Activated naive CD4-positive, alpha-beta T cell treated with anti-CD3 and anti-CD28 coated beads, Interleukin-2, amount 10 ng/mL, durations not matched to agents 7 days and 5 days (primary cell): ENCODE results near the gene ASCL5.

Source experiments
- CTCF ChIA-PET: fragments of 350-600 bp; sonication (Branson Sonifier 250); formaldehyde crosslinking; loops from one replicate; lab custom pipeline; 2021; ENCODE audit warnings: antibody characterized with exemption; lab: Charles Lee
- DNase-seq: peaks from one replicate; pipeline ENCODE4 v3.0.0-alpha.2; 2020
- H3K27ac Mint-ChIP-seq: one replicate; pipeline ENCODE4 v1.8.0; 2021; ENCODE audit warnings: mild to moderate bottlenecking, moderate library complexity, mixed read lengths
- H3K27me3 Mint-ChIP-seq: one replicate; pipeline ENCODE4 v1.8.0; 2021; ENCODE audit warnings: mild to moderate bottlenecking, mixed read lengths
- H3K36me3 Mint-ChIP-seq: one replicate; pipeline ENCODE4 v1.8.0; 2021; ENCODE audit warnings: mixed read lengths
- H3K4me1 Mint-ChIP-seq: one replicate; pipeline ENCODE4 v1.8.0; 2021; ENCODE audit warnings: mixed read lengths
- H3K4me3 Mint-ChIP-seq: one replicate; pipeline ENCODE4 v1.8.0; 2021; ENCODE audit warnings: mild to moderate bottlenecking, moderate library complexity, mixed read lengths
- H3K9me3 Mint-ChIP-seq: one replicate; pipeline ENCODE4 v1.8.0; 2021; ENCODE audit warnings: mixed read lengths

ASCL5 gene

DNA sequence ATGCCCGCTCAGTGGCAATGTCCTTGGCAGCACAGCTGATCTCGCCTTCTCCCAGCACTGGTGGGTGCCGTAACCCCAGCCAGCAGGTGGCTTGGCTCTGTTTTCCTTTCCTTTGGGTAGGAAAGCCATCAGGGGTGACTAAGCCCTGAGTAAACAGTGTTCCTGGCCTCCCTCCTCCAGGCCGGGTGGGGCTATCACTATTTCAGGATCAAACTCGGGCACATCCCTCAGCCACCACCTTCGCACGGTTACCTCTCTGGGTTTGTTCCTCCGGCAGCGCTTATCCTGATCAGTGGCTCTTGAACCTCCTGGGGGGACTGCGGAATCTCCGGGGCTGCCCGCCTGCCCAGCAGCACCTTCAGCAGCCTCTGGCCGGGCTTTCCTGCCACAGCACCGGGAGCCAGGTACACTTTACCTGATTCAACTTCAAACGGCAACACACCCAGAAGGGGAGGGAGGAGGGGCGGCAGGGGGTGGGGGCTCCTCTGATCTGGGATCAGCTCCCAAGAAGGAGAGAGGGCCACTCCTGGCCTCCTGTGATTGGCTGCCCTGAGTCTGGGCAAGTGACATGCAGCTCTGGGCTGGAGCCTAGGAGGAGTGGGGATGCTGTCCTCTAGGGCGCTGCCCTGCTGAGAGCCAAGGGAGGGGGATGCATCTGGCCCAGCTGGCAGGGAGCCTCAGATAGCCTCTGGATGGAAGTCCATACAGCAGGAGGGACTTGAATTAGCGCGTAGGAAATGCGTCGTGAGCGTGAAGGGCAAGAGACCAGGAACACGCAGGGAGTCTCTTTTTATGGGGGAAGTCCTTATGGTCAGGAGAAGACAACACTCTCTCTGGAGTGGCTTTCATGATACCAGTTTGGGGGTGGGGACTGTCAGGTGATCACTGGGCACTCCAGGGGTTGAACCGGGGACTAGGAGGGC lies at the start of gene ASCL5:
Gene ASCL5 (minus strand): TSS at position 353 of the 923 bp plus-strand sequence. CDS start 11,812 bp downstream, outside the sequence.
- no peaks in the 10 kb centered on the region for H3K36me3 Mint-ChIP-seq
- H3K27ac Mint-ChIP-seq = no peak within 1 kb of the TSS
- no peak for DNase-seq
- CTCF ChIA-PET = interaction anchor here (0.9 to 1.4 kb wide), 3 partner anchors 8 to 22 kb away, joined by 3 to 4 read pairs (median 3); no protein-coding TSS in a partner anchor
- H3K4me3 Mint-ChIP-seq = no peak within 1 kb of the TSS
- no peaks in the 10 kb centered on the region for H3K4me1 Mint-ChIP-seq
- H3K9me3 Mint-ChIP-seq = no peaks in the 10 kb centered on the region
- peaks cover 46% of the 10 kb centered on the region for H3K27me3 Mint-ChIP-seq

GRCh38 chr1:201175820-201176500 lies 49.0 kb upstream of the ASCL5 start:
- no peaks in the 10 kb centered on the region for H3K36me3 Mint-ChIP-seq
- no peak for DNase-seq
- CTCF ChIA-PET = interaction anchor here (1.9 kb wide), 1 partner anchor 8 kb away, joined by 6 read pairs; no protein-coding TSS in a partner anchor
- H3K27me3 Mint-ChIP-seq = peaks cover 57% of the 10 kb centered on the region
- H3K27ac Mint-ChIP-seq = no peak overlapping the region
- no peak overlapping the region for H3K4me3 Mint-ChIP-seq
- H3K4me1 Mint-ChIP-seq = peaks cover 7% of the 10 kb centered on the region
- no peaks in the 10 kb centered on the region for H3K9me3 Mint-ChIP-seq

GRCh38 chr1:201173736-201174135 lies 46.8 kb upstream of the ASCL5 start:
- no peak for DNase-seq

GRCh38 chr1:201172999-201173610 lies 46.1 kb upstream of the ASCL5 start:
- H3K4me1 Mint-ChIP-seq = peaks cover 13% of the 10 kb centered on the region
- DNase-seq = no peak
- H3K27ac Mint-ChIP-seq = no peak overlapping the region
- H3K36me3 Mint-ChIP-seq = no peaks in the 10 kb centered on the region
- H3K4me3 Mint-ChIP-seq = no peak overlapping the region
- no peaks in the 10 kb centered on the region for H3K9me3 Mint-ChIP-seq
- H3K27me3 Mint-ChIP-seq = peaks cover 63% of the 10 kb centered on the region
- CTCF ChIA-PET = interaction anchor here (3.4 kb wide), 1 partner anchor 23 kb away, joined by 11 read pairs; no protein-coding TSS in a partner anchor

More at GRCh38 chr1:201173736-201174135, 46.8 kb upstream of the ASCL5 start:
- H3K36me3 Mint-ChIP-seq = no peaks in the 10 kb centered on the region
- H3K27ac Mint-ChIP-seq = no peak overlapping the region
- CTCF ChIA-PET = interaction anchor here (3.4 kb wide), 1 partner anchor 24 kb away, joined by 11 read pairs; no protein-coding TSS in a partner anchor
- H3K9me3 Mint-ChIP-seq = no peaks in the 10 kb centered on the region
- peaks cover 13% of the 10 kb centered on the region for H3K4me1 Mint-ChIP-seq
- peaks cover 64% of the 10 kb centered on the region for H3K27me3 Mint-ChIP-seq
- no peak overlapping the region for H3K4me3 Mint-ChIP-seq

DNA sequence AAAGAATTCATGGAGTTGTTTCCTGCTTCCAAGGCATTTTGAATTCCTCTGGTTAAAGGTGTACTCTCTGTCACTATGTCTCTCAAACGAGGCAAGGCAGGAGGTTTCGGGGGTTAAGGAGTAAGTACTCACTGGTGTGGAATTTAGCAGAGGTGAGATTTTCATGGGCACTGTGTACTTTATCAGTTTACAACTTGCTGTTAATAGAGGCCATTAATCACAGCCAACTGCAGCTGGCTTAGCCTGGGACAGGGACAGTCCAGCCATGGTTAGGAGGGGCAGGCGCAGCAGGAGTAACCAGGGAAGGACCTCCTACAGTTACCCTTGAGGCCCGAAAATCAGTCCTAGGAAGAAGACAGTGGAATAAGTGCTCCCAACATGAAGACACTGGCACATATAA lies 45.3 kb upstream of the ASCL5 start:
- Mint-ChIP-seq H3K9me3 (no peaks in the 10 kb centered on the region), H3K27me3 (peaks cover 63% of the 10 kb centered on the region), H3K36me3 (no peaks in the 10 kb centered on the region), H3K4me1 (peaks cover 13% of the 10 kb centered on the region), H3K27ac (no peak overlapping the region), H3K4me3 (no peak overlapping the region)
- CTCF ChIA-PET = interaction anchor here (3.4 kb wide), 1 partner anchor 22 kb away, joined by 11 read pairs; no protein-coding TSS in a partner anchor
- DNase-seq = no peak

DNA sequence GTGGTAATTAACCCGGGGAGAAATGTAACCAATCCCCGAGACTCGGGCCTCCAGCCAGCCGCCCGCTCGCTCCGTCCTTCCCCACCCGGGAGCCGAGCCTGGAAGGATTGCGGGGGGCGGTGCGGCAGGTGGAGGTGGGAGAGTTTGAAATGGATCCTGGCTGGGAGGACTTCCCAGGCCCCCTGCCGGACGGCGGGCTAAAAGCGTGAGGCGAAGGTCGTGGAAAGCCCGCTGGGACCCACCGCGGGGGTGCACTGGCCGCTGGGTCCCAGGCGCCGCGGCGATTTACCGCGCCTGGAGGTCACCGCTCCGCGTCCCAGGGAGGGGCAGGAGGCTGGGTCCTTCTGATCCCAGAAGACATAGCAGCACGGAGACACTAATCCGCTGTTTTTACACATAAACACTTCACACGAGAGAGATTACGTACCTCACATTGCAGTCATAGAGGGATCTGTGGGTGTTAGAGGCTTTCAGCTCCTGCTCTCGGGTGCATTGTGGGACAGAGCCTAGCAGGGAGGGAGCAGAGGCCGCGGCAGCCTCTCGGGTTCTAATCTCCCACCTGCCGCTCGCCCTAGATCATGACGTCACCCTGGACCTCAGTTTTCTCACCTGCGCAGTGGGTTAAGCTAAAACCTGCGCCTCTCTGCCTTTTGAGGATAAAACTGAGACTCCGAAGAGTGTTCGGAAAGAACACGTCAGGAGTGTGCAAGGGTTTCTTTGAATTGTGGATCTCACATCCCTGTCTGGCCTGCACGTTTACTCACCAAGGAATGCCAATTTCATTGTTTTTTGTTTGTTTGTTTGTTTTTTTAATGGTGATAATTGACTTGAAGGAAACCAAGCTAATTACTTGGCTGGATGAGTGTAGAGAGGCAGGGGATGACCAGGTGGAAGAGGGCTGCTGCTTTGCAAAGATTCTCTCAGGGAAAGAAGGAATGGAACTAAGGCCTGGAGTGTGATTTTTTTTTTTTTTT lies 44.4 kb upstream of the ASCL5 start:
- Mint-ChIP-seq H3K9me3 (no peaks in the 10 kb centered on the region), H3K27ac (no peak overlapping the region), H3K4me3 (peak overlapping the region; percentile 63), H3K4me1 (peaks cover 13% of the 10 kb centered on the region), H3K27me3 (peaks cover 61% of the 10 kb centered on the region), H3K36me3 (no peaks in the 10 kb centered on the region)
- peak; percentile 35 for DNase-seq
- CTCF ChIA-PET = interaction anchor here (0.7 to 3.4 kb wide), 3 partner anchors 12 to 24 kb away, joined by 3 to 11 read pairs (median 3); no protein-coding TSS in a partner anchor

- H3K27me3 Mint-ChIP-seq = peaks cover 53% of the 10 kb centered on the region
- H3K36me3 Mint-ChIP-seq = no peaks in the 10 kb centered on the region
- CTCF ChIA-PET = interaction anchor here (0.7 to 3.4 kb wide), 3 partner anchors 11 to 23 kb away, joined by 3 to 11 read pairs (median 3); no protein-coding TSS in a partner anchor
- peaks cover 13% of the 10 kb centered on the region for H3K4me1 Mint-ChIP-seq
- no peaks in the 10 kb centered on the region for H3K9me3 Mint-ChIP-seq
- peak; percentile 77 for DNase-seq
- no peak overlapping the region for H3K27ac Mint-ChIP-seq
- H3K4me3 Mint-ChIP-seq = peak overlapping the region; percentile 63
Measured at GRCh38 chr1:201170533-201171062, 43.6 kb upstream of the ASCL5 start.

GRCh38 chr1:201169971-201170532 lies 43.1 kb upstream of the ASCL5 start:
- CTCF ChIA-PET = interaction anchor here (0.9 to 1.5 kb wide), 4 partner anchors 14 to 84 kb away, joined by 3 to 7 read pairs (median 3); no protein-coding TSS in a partner anchor
- no peaks in the 10 kb centered on the region for H3K36me3 Mint-ChIP-seq
- H3K4me3 Mint-ChIP-seq = no peak overlapping the region
- peaks cover 55% of the 10 kb centered on the region for H3K27me3 Mint-ChIP-seq
- no peaks in the 10 kb centered on the region for H3K9me3 Mint-ChIP-seq
- H3K4me1 Mint-ChIP-seq = peaks cover 13% of the 10 kb centered on the region
- DNase-seq = no peak
- H3K27ac Mint-ChIP-seq = no peak overlapping the region

GRCh38 chr1:201169203-201169602 lies 42.2 kb upstream of the ASCL5 start:
- H3K4me3 Mint-ChIP-seq = no peak overlapping the region
- H3K36me3 Mint-ChIP-seq = no peaks in the 10 kb centered on the region
- no peaks in the 10 kb centered on the region for H3K9me3 Mint-ChIP-seq
- peaks cover 13% of the 10 kb centered on the region for H3K4me1 Mint-ChIP-seq
- no peak overlapping the region for H3K27ac Mint-ChIP-seq
- DNase-seq = no peak
- H3K27me3 Mint-ChIP-seq = peaks cover 51% of the 10 kb centered on the region
- CTCF ChIA-PET = interaction anchor here (0.9 to 1.5 kb wide), 3 partner anchors 13 to 85 kb away, joined by 3 to 7 read pairs (median 3); no protein-coding TSS in a partner anchor

DNA sequence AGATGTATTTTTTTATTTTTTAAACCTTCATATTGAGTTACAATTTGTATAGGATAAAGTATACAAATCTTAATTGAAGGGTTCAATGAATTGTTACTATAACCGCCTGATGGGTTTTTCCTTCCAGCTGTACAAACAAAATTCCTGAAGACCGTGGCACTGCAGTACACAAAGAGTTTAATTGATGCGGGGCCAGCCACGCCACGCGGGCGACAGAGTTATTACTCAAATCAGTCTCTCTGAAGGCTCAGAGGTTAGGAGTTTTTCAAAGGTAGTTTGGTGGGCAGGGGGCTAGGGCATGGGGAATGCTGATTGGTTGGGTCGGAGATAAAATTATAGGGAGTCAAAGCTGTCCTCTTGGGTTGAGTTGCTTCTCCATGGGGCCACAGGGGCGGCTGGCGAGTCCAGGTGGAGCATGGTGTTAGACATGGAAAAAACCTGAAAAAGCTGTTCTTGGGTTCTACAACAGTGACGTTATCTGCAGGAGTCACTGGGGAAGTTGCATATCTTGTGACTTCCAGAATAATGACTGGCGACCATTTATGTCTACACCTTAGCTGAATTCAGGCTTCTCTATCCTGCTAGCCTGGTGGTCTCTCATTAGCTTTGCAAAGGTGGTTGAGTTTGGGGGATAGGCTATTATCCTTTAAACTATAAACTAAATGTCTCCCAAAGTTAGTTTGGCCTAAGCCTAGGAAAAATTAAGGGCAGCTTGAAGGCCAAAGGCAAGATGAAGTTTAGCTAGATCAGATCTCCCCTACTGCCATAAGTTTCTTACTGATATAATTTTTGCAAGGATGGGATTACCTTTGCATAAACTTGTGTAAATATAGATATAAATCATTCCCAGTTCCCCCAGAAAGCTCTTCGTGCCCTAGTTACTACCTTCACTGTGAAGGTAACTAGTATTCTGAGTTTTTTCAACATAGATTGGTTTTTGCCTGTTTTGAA lies 40.3 kb upstream of the ASCL5 start:
- Mint-ChIP-seq H3K36me3 (no peaks in the 10 kb centered on the region), H3K4me3 (no peak overlapping the region), H3K27me3 (peaks cover 44% of the 10 kb centered on the region), H3K4me1 (peaks cover 13% of the 10 kb centered on the region), H3K27ac (no peak overlapping the region), H3K9me3 (no peaks in the 10 kb centered on the region)
- CTCF ChIA-PET = interaction anchor here (1.7 kb wide), 1 partner anchor 17 kb away, joined by 4 read pairs; no protein-coding TSS in a partner anchor
- DNase-seq = no peak

GRCh38 chr1:201164645-201165044 lies 37.7 kb upstream of the ASCL5 start:
- no peak overlapping the region for H3K27ac Mint-ChIP-seq
- H3K9me3 Mint-ChIP-seq = no peaks in the 10 kb centered on the region
- CTCF ChIA-PET = interaction anchor here (1.7 kb wide), 1 partner anchor 14 kb away, joined by 3 read pairs; no protein-coding TSS in a partner anchor
- no peak for DNase-seq
- no peak overlapping the region for H3K4me3 Mint-ChIP-seq
- H3K4me1 Mint-ChIP-seq = no peaks in the 10 kb centered on the region
- no peaks in the 10 kb centered on the region for H3K36me3 Mint-ChIP-seq
- H3K27me3 Mint-ChIP-seq = peaks cover 29% of the 10 kb centered on the region
